Activated CD4-positive, alpha-beta memory T cell treated with anti-CD3 and anti-CD28 coated beads for 36 hours (primary cell): Measurements from ENCODE around the gene CCRL2. TPM values are rescaled to one million over a fixed set of nuclear protein-coding genes. Genes with fewer than 3 reads are reported as not detected.

Source experiments
- CTCF ChIA-PET: fragments of 350-600 bp; sonication (Branson Sonifier 250); formaldehyde crosslinking; loops from one replicate; lab custom pipeline; 2021; ENCODE audit warnings: antibody characterized with exemption, inconsistent platforms; lab: Charles Lee
- POLR2A ChIA-PET: fragments of 350-600 bp; sonication (Branson Sonifier 250); formaldehyde crosslinking; loops from one replicate; lab custom pipeline; 2021; ENCODE audit warnings: antibody characterized with exemption; lab: Charles Lee
- DNase-seq: peaks from one replicate; pipeline ENCODE4 v3.0.0-alpha.2; 2020
- H3K27ac Mint-ChIP-seq: one replicate; pipeline ENCODE4 v1.8.0; 2021; ENCODE audit warnings: mixed read lengths
- H3K27me3 Mint-ChIP-seq: one replicate; pipeline ENCODE4 v1.8.0; 2021; ENCODE audit warnings: mixed read lengths
- H3K36me3 Mint-ChIP-seq: one replicate; pipeline ENCODE4 v1.8.0; 2021; ENCODE audit warnings: mixed read lengths
- H3K4me1 Mint-ChIP-seq: one replicate; pipeline ENCODE4 v1.8.0; 2021; ENCODE audit warnings: low read depth, mixed read lengths
- H3K4me3 Mint-ChIP-seq: one replicate; pipeline ENCODE4 v1.8.0; 2021; ENCODE audit warnings: mild to moderate bottlenecking, mixed read lengths
- H3K9me3 Mint-ChIP-seq: one replicate; pipeline ENCODE4 v1.8.0; 2021; ENCODE audit warnings: mixed read lengths
- intact Hi-C: fragments of 100-400 bp; cut with micrococcal nuclease; formaldehyde crosslinking; loops from one replicate; pipeline ENCODE4 v1.15.1; 2023
- total RNA-seq, 2 experiments: library from RNA; stranded (reverse); gene quantifications; one replicate each; pipeline ENCODE4 v1.2.3, GENCODE V29; 2021

The CCRL2 gene
- total RNA-seq, 2 experiments from 2014 or later = 1.3 to 1.4 TPM

- ChIA-PET CTCF (interaction anchor here (1.5 to 2.3 kb wide), 2 partner anchors 81 to 131 kb away, joined by 5 to 8 read pairs; no protein-coding TSS in a partner anchor), POLR2A (interaction anchor here (1.0 to 1.1 kb wide), 2 partner anchors 38 to 123 kb away, joined by 3 read pairs; no protein-coding TSS in a partner anchor)
- no peak overlapping the region for H3K4me3 Mint-ChIP-seq
- peaks cover 13% of the 10 kb centered on the region for H3K4me1 Mint-ChIP-seq
- DNase-seq = no peak
- H3K9me3 Mint-ChIP-seq = peaks cover 1% of the 10 kb centered on the region
- intact Hi-C loops = no loop called here
- H3K27me3 Mint-ChIP-seq = peaks cover 1% of the 10 kb centered on the region
- no peaks in the 10 kb centered on the region for H3K36me3 Mint-ChIP-seq
- H3K27ac Mint-ChIP-seq = no peak overlapping the region
Measured at GRCh38 chr3:46407970-46408369, 911 bp downstream of the CCRL2 start.

- POLR2A ChIA-PET = no interaction called here
Measured at GRCh38 chr3:46408853-46409252, 1.8 kb downstream of the CCRL2 start.

GRCh38 chr3:46409739-46410489 is 2.9 kb downstream of the CCRL2 start:
- H3K27ac Mint-ChIP-seq = no peak overlapping the region
- ChIA-PET CTCF (no interaction called here), POLR2A (no interaction called here)
- intact Hi-C loops = no loop called here
- no peaks in the 10 kb centered on the region for H3K9me3 Mint-ChIP-seq
- peaks cover 13% of the 10 kb centered on the region for H3K4me1 Mint-ChIP-seq
- no peak for DNase-seq
- H3K36me3 Mint-ChIP-seq = no peaks in the 10 kb centered on the region
- H3K4me3 Mint-ChIP-seq = no peak overlapping the region
- H3K27me3 Mint-ChIP-seq = peaks cover 1% of the 10 kb centered on the region

More at GRCh38 chr3:46408853-46409252, 1.8 kb downstream of the CCRL2 start:
- no peak for DNase-seq
- Mint-ChIP-seq H3K4me1 (peaks cover 13% of the 10 kb centered on the region), H3K27me3 (peaks cover 1% of the 10 kb centered on the region), H3K36me3 (no peaks in the 10 kb centered on the region), H3K4me3 (no peak overlapping the region), H3K9me3 (no peaks in the 10 kb centered on the region), H3K27ac (no peak overlapping the region)
- intact Hi-C loops = no loop called here
- CTCF ChIA-PET = no interaction called here

- Mint-ChIP-seq H3K27ac (no peak overlapping the region), H3K4me3 (no peak overlapping the region), H3K36me3 (no peaks in the 10 kb centered on the region), H3K27me3 (peaks cover 1% of the 10 kb centered on the region), H3K4me1 (peaks cover 13% of the 10 kb centered on the region), H3K9me3 (no peaks in the 10 kb centered on the region)
- intact Hi-C loops = no loop called here
- POLR2A ChIA-PET = no interaction called here
- CTCF ChIA-PET = no interaction called here
- no peak for DNase-seq
Measured at GRCh38 chr3:46410669-46411068, 3.6 kb downstream of the CCRL2 start.

GRCh38 chr3:46411271-46411670 is 4.2 kb downstream of the CCRL2 start:
- no peak overlapping the region for H3K27ac Mint-ChIP-seq
- ChIA-PET POLR2A (no interaction called here), CTCF (no interaction called here)
- intact Hi-C loops = no loop called here
- peaks cover 13% of the 10 kb centered on the region for H3K4me1 Mint-ChIP-seq
- no peaks in the 10 kb centered on the region for H3K9me3 Mint-ChIP-seq
- H3K36me3 Mint-ChIP-seq = no peaks in the 10 kb centered on the region
- no peak for DNase-seq
- H3K27me3 Mint-ChIP-seq = peaks cover 1% of the 10 kb centered on the region
- no peak overlapping the region for H3K4me3 Mint-ChIP-seq

- intact Hi-C loops = no loop called here
- peaks cover 4% of the 10 kb centered on the region for H3K4me1 Mint-ChIP-seq
- H3K27ac Mint-ChIP-seq = no peak overlapping the region
- DNase-seq = no peak
- H3K27me3 Mint-ChIP-seq = no peaks in the 10 kb centered on the region
- no peak overlapping the region for H3K4me3 Mint-ChIP-seq
- H3K36me3 Mint-ChIP-seq = no peaks in the 10 kb centered on the region
- ChIA-PET CTCF (no interaction called here), POLR2A (no interaction called here)
- no peaks in the 10 kb centered on the region for H3K9me3 Mint-ChIP-seq
Measured at GRCh38 chr3:46412786-46413298, 5.8 kb downstream of the CCRL2 start.

- no peak overlapping the region for H3K27ac Mint-ChIP-seq
- H3K4me3 Mint-ChIP-seq = no peak overlapping the region
- no peaks in the 10 kb centered on the region for H3K36me3 Mint-ChIP-seq
- no peak for DNase-seq
- no peaks in the 10 kb centered on the region for H3K9me3 Mint-ChIP-seq
- H3K27me3 Mint-ChIP-seq = no peaks in the 10 kb centered on the region
- intact Hi-C loops = no loop called here
- CTCF ChIA-PET = no interaction called here
- no peaks in the 10 kb centered on the region for H3K4me1 Mint-ChIP-seq
- POLR2A ChIA-PET = no interaction called here
Measured at GRCh38 chr3:46413951-46414350, 6.9 kb downstream of the CCRL2 start.

- POLR2A ChIA-PET = no interaction called here
- intact Hi-C loops = no loop called here
- CTCF ChIA-PET = interaction anchor here (0.7 kb wide), 1 partner anchor 124 kb away, joined by 4 read pairs; no protein-coding TSS in a partner anchor
- Mint-ChIP-seq H3K9me3 (no peaks in the 10 kb centered on the region), H3K27me3 (no peaks in the 10 kb centered on the region), H3K36me3 (no peaks in the 10 kb centered on the region), H3K27ac (no peak overlapping the region), H3K4me1 (no peaks in the 10 kb centered on the region), H3K4me3 (no peak overlapping the region)
- DNase-seq = no peak
Measured at GRCh38 chr3:46414739-46415138, 7.7 kb downstream of the CCRL2 start.

- H3K4me1 Mint-ChIP-seq = no peaks in the 10 kb centered on the region
- ChIA-PET CTCF (no interaction called here), POLR2A (no interaction called here)
- H3K36me3 Mint-ChIP-seq = no peaks in the 10 kb centered on the region
- H3K4me3 Mint-ChIP-seq = no peak overlapping the region
- no peak overlapping the region for H3K27ac Mint-ChIP-seq
- no peaks in the 10 kb centered on the region for H3K27me3 Mint-ChIP-seq
- DNase-seq = no peak
- H3K9me3 Mint-ChIP-seq = no peaks in the 10 kb centered on the region
- intact Hi-C loops = no loop called here
Measured at GRCh38 chr3:46416125-46416810, 9.2 kb downstream of the CCRL2 start.

- ChIA-PET CTCF (no interaction called here), POLR2A (interaction anchor here (0.6 kb wide), 1 partner anchor 1374 kb away, joined by 3 read pairs; no protein-coding TSS in a partner anchor)
- Mint-ChIP-seq H3K27me3 (no peaks in the 10 kb centered on the region), H3K4me3 (no peak overlapping the region), H3K9me3 (no peaks in the 10 kb centered on the region), H3K4me1 (no peaks in the 10 kb centered on the region), H3K27ac (no peak overlapping the region), H3K36me3 (no peaks in the 10 kb centered on the region)
- no peak for DNase-seq
- intact Hi-C loops = no loop called here
Measured at GRCh38 chr3:46416811-46417510, 9.9 kb downstream of the CCRL2 start.

- CTCF ChIA-PET = interaction anchor here (0.5 kb wide), 1 partner anchor 762 kb away, joined by 3 read pairs; no protein-coding TSS in a partner anchor
- intact Hi-C loops = no loop called here
- DNase-seq = no peak
- Mint-ChIP-seq H3K4me1 (no peaks in the 10 kb centered on the region), H3K27me3 (no peaks in the 10 kb centered on the region), H3K4me3 (no peak overlapping the region), H3K27ac (no peak overlapping the region), H3K36me3 (no peaks in the 10 kb centered on the region), H3K9me3 (no peaks in the 10 kb centered on the region)
- POLR2A ChIA-PET = no interaction called here
Measured at GRCh38 chr3:46417841-46418611, 11.0 kb downstream of the CCRL2 start.
